Measurements from ENCODE around the gene GINS2.

Gene GINS2

GRCh38 chr16:85667261-85667660, 21.5 kb downstream of the GINS2 start:
- no peak for DNase-seq (ENCODE audit: low read depth)
- no peak overlapping the region for H3K4me3 ChIP-seq (ENCODE audit: control insufficient read depth, low read depth, low read length)
- no peak for TF ChIP-seq CTCF (conservative IDR thresholded peaks at IDR 0.05; ENCODE audit: control insufficient read depth, insufficient read depth, low read depth, low read length)

- H3K4me3 ChIP-seq (ENCODE audit: control insufficient read depth, low read depth, low read length): no peak overlapping the region
- no peak for DNase-seq (ENCODE audit: low read depth)
- TF ChIP-seq CTCF (conservative IDR thresholded peaks at IDR 0.05; ENCODE audit: control insufficient read depth, insufficient read depth, low read depth, low read length): no peak
These were observed 22.8 kb downstream of the GINS2 start for GRCh38 chr16:85665929-85666328.

- no peak for DNase-seq (ENCODE audit: low read depth)
- no peak for TF ChIP-seq CTCF (conservative IDR thresholded peaks at IDR 0.05; ENCODE audit: control insufficient read depth, insufficient read depth, low read depth, low read length)
These were observed 23.4 kb downstream of the GINS2 start for GRCh38 chr16:85665373-85665740.

GRCh38 chr16:85664580-85665372, 24.0 kb downstream of the GINS2 start:
- DNase-seq (ENCODE audit: low read depth): no peak
- no peak overlapping the region for H3K4me3 ChIP-seq (ENCODE audit: control insufficient read depth, low read depth, low read length)
- TF ChIP-seq CTCF (conservative IDR thresholded peaks at IDR 0.05; ENCODE audit: control insufficient read depth, insufficient read depth, low read depth, low read length): no peak

More at GRCh38 chr16:85665373-85665740, 23.4 kb downstream of the GINS2 start:
- no peak overlapping the region for H3K4me3 ChIP-seq (ENCODE audit: control insufficient read depth, low read depth, low read length)

DNA sequence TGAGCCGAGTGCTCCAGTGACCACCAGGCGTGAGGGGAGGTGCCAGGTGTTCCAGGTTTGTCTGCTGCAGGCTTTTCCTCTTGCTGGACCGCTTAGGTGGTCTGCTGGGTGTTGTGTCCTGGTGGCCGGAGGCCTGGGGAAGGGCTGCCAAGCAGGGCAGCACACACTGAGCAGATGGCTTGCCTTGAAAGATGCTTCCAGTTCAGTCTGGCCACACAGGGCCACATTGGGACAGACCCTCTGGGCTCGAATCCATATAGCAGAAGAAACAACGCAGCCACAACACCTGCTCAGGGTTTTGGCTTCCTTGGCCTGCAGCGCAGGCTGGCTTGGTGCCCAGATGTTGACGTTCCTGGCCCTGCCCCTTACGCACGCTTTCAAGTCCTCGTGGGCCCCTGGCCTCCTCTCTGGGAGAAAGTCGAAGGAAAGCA, 24.8 kb downstream of the GINS2 start:
- no peak for TF ChIP-seq CTCF (conservative IDR thresholded peaks at IDR 0.05; ENCODE audit: control insufficient read depth, insufficient read depth, low read depth, low read length)
- DNase-seq (ENCODE audit: low read depth): peak; percentile 28
- no peak overlapping the region for H3K4me3 ChIP-seq (ENCODE audit: control insufficient read depth, low read depth, low read length)

GRCh38 chr16:85662976-85663830, 25.6 kb downstream of the GINS2 start:
- no peak for TF ChIP-seq CTCF (conservative IDR thresholded peaks at IDR 0.05; ENCODE audit: control insufficient read depth, insufficient read depth, low read depth, low read length)
- no peak for DNase-seq (ENCODE audit: low read depth)
- H3K4me3 ChIP-seq (ENCODE audit: control insufficient read depth, low read depth, low read length): no peak overlapping the region
